Cardiac fibroblast (primary cell): ENCODE results near the gene HOXB1.
"Not testable (repeated sequence)": the region's sequence is repeated elsewhere in the genome, so short reads cannot be mapped to it uniquely, and the experiment has no call there.

ENCODE experiments used
- DNase-seq, 2 donors: peaks; one replicate each; pipeline versions ENCODE4 v3.0.0 to v3.0.0-alpha.2; 2010; ENCODE audit warnings: low read depth in 2 of 2
- H3K4me3 ChIP-seq, 2 donors: replicated peaks in 1 of 2; 1 replicate in 1 of 2; 2 replicates in 1 of 2; pipeline ENCODE4 v1.5.1; 2011; ENCODE audit warnings: low read depth in 2 of 2, low read length in 2 of 2, mild to moderate bottlenecking in 2 of 2, moderate library complexity in 1 of 2
- CTCF ChIP-seq: IDR thresholded peaks from one replicate; pipeline ENCODE4 v1.5.1; 2011; ENCODE audit warnings: low read depth, mild to moderate bottlenecking, low read length, inconsistent platforms

Gene HOXB1

GRCh38 chr17:48541577-48542113 is 10.8 kb upstream of the HOXB1 start:
- TF ChIP-seq CTCF = no peak
- peak overlapping the region; percentile 64 to 74 for H3K4me3 ChIP-seq
- DNase-seq = peak; percentile 75 to 86

- peak in 1 of 2 donors; percentile 48 for DNase-seq
- H3K4me3 ChIP-seq = peak overlapping the region; percentile 38 to 74
- TF ChIP-seq CTCF = no peak
Observed at GRCh38 chr17:48541036-48541576, 10.3 kb upstream of the HOXB1 start.

DNA sequence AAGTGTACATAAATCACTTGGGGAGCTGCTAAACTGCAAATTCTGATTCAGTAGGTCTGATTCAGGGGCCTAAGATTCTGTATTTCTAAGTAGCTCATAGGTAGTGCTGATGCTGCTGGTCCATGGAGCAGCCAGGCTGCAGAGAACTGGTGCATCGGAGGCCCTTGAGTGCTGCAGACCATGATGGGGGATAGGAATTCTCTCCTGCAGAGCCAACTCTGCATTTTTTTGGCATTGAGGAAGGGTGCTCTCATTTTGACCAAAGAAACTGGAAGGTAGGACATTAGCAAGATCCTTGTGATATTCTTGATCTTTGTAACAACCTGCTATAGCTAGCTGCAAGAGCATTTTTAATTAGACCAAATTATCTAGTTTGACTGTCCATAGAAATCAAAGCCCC is 9.4 kb upstream of the HOXB1 start:
- no peak for DNase-seq
- H3K4me3 ChIP-seq = no peak overlapping the region
- TF ChIP-seq CTCF = no peak

- no peak for TF ChIP-seq CTCF
- H3K4me3 ChIP-seq = no peak overlapping the region
- DNase-seq = peak; percentile 51 to 82
Observed at GRCh38 chr17:48539177-48539576, 8.4 kb upstream of the HOXB1 start.

DNA sequence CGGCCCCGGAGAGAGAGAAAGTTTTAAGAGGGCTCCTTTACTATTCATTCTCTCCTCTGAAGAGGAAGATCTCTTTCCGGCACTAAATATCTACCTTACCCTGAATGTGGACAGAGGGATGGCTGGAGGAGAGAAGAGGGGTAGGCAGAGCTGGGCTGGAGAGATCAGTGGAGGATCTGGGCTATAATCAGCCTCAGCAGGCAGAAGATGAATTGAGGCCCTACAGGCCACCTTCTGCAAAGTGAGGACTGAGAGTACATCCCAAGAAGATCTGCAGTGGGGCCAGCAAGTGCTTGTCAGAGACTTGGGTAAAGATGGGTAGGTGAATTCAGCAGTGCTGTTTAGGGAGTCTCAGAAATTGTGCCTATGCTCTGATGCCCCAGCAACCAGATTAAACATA is 6.5 kb upstream of the HOXB1 start:
- TF ChIP-seq CTCF = no peak
- H3K4me3 ChIP-seq = no peak overlapping the region
- no peak for DNase-seq

- not testable (repeated sequence) for DNase-seq, H3K4me3 ChIP-seq
Observed at GRCh38 chr17:48535793-48536559, 5.2 kb upstream of the HOXB1 start.

DNA sequence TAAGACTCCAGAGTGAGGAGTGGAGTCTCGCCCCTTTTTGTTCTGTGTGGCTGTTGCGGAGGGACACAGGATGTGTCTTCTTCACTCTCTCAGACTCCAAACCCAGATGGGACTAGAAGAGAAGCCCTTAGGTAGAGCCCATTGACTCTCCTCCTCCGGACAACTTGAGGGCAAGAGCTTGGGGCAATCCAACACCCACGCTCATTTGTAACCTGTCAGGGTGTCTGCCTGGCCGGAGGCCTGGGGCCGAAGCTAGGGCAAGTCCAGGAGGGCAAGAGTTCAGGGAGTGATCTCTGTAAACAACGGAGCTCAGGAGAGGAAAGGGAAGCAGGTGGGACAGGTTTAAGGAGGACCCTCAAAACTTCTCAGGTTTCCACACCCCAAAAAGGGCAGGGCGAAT is 1.4 kb upstream of the HOXB1 start:
- DNase-seq = no peak
- no peak overlapping the region for H3K4me3 ChIP-seq
- no peak for TF ChIP-seq CTCF
